ENCODE measurements around the gene BRME1.

DNA sequence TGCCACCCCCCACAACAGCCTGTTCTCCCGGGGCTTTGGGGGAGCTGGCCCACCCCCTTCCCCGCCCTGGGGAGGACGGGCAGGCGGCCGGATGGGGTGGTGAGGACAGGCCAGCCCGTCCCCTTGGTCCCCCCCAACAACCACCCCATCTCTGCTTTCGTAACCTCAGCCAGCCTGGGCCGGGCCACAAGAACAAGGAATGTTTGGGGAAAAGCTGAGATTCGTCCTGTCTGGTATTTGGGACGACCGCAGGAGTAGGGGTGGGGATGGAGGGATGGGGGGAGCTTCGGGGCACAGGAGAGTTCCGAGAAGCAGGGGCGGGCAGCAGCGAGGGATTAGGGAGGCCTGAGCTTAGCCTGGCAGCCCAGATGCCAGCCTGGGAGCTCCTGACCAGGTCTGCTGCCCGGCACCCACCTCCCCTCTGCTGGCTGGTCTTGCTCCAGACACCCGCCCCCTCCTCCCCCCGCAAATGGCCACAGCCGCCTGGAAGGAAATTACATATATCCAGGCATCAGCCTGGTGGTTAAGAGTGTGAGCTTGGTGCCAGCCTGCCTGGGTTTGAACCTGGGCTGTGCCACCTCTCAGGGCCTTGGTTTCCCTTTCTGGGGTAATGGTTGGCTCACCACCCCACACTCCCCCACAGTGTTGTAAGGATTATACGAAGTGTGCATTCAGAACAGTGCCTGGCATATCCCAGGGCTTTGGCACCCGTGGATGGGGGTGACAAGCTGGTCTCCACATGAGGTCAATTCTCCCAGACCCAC is 32.6 kb upstream of the BRME1 start, which contains the start of gene PODNL1:
- TF ChIP-seq, protein P1, sequence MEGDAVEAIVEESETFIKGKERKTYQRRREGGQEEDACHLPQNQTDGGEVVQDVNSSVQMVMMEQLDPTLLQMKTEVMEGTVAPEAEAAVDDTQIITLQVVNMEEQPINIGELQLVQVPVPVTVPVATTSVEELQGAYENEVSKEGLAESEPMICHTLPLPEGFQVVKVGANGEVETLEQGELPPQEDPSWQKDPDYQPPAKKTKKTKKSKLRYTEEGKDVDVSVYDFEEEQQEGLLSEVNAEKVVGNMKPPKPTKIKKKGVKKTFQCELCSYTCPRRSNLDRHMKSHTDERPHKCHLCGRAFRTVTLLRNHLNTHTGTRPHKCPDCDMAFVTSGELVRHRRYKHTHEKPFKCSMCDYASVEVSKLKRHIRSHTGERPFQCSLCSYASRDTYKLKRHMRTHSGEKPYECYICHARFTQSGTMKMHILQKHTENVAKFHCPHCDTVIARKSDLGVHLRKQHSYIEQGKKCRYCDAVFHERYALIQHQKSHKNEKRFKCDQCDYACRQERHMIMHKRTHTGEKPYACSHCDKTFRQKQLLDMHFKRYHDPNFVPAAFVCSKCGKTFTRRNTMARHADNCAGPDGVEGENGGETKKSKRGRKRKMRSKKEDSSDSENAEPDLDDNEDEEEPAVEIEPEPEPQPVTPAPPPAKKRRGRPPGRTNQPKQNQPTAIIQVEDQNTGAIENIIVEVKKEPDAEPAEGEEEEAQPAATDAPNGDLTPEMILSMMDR (conservative IDR thresholded peaks at IDR 0.05), result no peak
- TF ChIP-seq EZH2 (IDR thresholded peaks at IDR 0.05; ENCODE audit: low read depth), result no peak
